BJ (cell line): ENCODE results near the gene MIDN. TPM values are rescaled to one million over a fixed set of nuclear protein-coding genes. Genes with fewer than 3 reads are reported as not detected.

ENCODE experiments used
- CTCF ChIA-PET: fragments of 350-600 bp; formaldehyde crosslinking; extraction: SDS; loops from one replicate; lab custom pipeline; 2021; ENCODE audit warnings: antibody characterized with exemption, inconsistent platforms; lab: Yijun Ruan, JAX
- POLR2A ChIA-PET: fragments of 300-600 bp; sonication (Branson Sonifier 250); formaldehyde crosslinking; extraction: SDS; loops from one replicate; lab custom pipeline; 2021; ENCODE audit warnings: antibody characterized with exemption; lab: Charles Lee
- DNase-seq: peaks from one replicate; pipeline ENCODE4 v3.0.0-alpha.2; 2011; ENCODE audit warnings: low read depth
- H3K27me3 ChIP-seq: 2 replicates; pipeline ENCODE4 v1.6.0; 2011; ENCODE audit warnings: low read length; ENCODE audit not compliant: control insufficient read depth, insufficient read depth
- H3K36me3 ChIP-seq: 2 replicates; pipeline ENCODE4 v1.5.1; 2011; ENCODE audit warnings: low read length; ENCODE audit not compliant: control insufficient read depth, insufficient read depth
- H3K4me3 ChIP-seq: 2 replicates; pipeline ENCODE4 v1.5.1; 2011; ENCODE audit warnings: low read depth, mild to moderate bottlenecking, control low read depth, low read length
- polyA plus RNA-seq: library from polyadenylated mRNA; depleted of rRNA; stranded (reverse); fragments of >200 nt; gene quantifications from 2 replicates; pipeline ENCODE4 v1.2.3, GENCODE V29; 2011
- TF ChIP-seq, protein P1 (sequence below): IDR thresholded peaks from 2 replicates; pipeline ENCODE4 v1.5.1; 2011; ENCODE audit warnings: low read depth, mild to moderate bottlenecking, control low read depth, inconsistent platforms, low read length, moderate library complexity; ENCODE audit not compliant: insufficient read depth

MIDN gene
- polyA plus RNA-seq, 1 experiment, result 8.4 TPM

- POLR2A ChIA-PET, result no interaction called here
Observed at GRCh38 chr19:1288833-1289685, 40.7 kb downstream of the MIDN start.

DNA sequence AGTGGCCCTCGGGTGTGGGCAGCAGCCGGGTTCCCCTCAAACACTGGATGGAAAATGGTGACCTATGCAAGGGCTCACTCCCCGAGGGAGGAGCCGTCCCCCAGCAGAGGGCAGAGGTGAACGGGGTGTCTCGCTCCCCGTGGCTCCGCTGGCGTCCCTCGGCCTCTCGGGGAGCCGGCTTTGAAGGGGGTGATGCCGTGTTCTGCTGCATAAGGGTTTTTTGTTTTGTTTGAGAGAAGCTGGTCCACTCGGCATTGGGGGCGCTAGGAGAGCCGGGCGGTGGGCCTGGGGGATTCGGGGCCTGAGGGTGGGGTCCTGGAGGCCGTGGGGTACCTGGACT, 41.3 kb downstream of the MIDN start:
- DNase-seq, result no peak
- no peaks in the 10 kb centered on the region for H3K36me3 ChIP-seq
- H3K27me3 ChIP-seq, result peaks cover 19% of the 10 kb centered on the region
- H3K4me3 ChIP-seq, result no peak overlapping the region
- ChIA-PET CTCF (no interaction called here), POLR2A (no interaction called here)
- TF ChIP-seq, protein P1, sequence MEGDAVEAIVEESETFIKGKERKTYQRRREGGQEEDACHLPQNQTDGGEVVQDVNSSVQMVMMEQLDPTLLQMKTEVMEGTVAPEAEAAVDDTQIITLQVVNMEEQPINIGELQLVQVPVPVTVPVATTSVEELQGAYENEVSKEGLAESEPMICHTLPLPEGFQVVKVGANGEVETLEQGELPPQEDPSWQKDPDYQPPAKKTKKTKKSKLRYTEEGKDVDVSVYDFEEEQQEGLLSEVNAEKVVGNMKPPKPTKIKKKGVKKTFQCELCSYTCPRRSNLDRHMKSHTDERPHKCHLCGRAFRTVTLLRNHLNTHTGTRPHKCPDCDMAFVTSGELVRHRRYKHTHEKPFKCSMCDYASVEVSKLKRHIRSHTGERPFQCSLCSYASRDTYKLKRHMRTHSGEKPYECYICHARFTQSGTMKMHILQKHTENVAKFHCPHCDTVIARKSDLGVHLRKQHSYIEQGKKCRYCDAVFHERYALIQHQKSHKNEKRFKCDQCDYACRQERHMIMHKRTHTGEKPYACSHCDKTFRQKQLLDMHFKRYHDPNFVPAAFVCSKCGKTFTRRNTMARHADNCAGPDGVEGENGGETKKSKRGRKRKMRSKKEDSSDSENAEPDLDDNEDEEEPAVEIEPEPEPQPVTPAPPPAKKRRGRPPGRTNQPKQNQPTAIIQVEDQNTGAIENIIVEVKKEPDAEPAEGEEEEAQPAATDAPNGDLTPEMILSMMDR, result no peak

More at GRCh38 chr19:1288833-1289685, 40.7 kb downstream of the MIDN start:
- Histone ChIP-seq H3K4me3 (no peak overlapping the region), H3K36me3 (no peaks in the 10 kb centered on the region), H3K27me3 (peaks cover 22% of the 10 kb centered on the region)
- CTCF ChIA-PET, result no interaction called here
- TF ChIP-seq, protein P1, result no peak
- no peak for DNase-seq

GRCh38 chr19:1290196-1290702, 41.9 kb downstream of the MIDN start:
- CTCF ChIA-PET, result interaction anchor here (1.3 kb wide), 2 partner anchors 10 to 46 kb away, joined by 6 read pairs; no protein-coding TSS in a partner anchor
- peaks cover 15% of the 10 kb centered on the region for H3K27me3 ChIP-seq
- POLR2A ChIA-PET, result no interaction called here

DNA sequence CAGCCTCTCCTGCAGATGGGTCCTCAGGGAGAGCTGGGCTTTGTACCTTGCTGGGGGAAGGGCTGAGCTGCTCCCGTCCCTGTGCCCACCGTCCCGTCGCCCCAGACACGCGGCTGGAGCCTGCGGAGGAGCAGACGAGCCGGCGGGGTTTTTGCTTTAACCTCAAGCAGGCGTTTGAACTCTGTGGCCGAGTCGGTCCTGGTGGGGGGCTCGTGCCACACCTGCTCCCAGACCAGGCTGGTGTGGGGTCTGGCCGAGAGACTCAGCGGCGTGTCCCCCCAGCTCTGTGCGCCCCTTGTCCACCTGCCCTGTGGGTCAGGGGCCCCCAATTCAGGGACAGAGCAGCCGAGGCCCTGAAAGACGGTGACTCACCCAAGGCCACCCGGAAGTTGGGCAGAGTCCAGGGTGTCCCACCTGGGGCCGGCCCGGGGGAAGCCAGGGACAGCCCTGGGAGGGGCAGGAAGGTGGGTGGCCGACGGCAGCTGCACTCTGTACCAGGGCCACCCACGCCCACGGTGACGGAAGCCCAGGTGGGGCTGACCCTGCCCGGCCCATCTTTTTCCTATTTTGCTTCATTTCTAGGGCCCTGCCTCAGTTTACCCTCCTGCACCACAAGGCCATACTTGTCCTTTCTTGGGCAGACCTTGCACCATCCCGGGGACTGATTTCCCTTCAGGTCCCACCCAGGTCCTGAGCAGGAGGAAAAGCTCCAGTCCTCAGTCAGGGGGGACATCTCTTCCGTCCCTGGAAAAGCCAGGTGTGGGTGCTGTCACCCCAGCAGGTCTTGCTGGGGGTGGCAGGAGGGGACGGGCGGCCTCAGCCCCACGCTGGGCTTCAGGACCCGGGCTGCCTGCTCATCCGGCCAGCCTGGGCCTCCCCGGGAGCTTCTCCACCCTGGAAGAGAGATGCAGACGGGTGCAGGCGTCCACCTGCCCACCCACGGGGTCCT, 42.6 kb downstream of the MIDN start:
- peaks cover 14% of the 10 kb centered on the region for H3K27me3 ChIP-seq
- TF ChIP-seq, protein P1, result no peak
- POLR2A ChIA-PET, result no interaction called here
- no peaks in the 10 kb centered on the region for H3K36me3 ChIP-seq
- no peak for DNase-seq
- CTCF ChIA-PET, result interaction anchor here (1.3 kb wide), 2 partner anchors 11 to 47 kb away, joined by 6 read pairs; no protein-coding TSS in a partner anchor
- no peak overlapping the region for H3K4me3 ChIP-seq

More at GRCh38 chr19:1290196-1290702, 41.9 kb downstream of the MIDN start:
- Histone ChIP-seq H3K4me3 (no peak overlapping the region), H3K36me3 (no peaks in the 10 kb centered on the region)
- DNase-seq, result no peak
- TF ChIP-seq, protein P1, result no peak
